GM12878 (cell line): ENCODE measurements around the gene MTO1. TPM values are rescaled to one million over a fixed set of nuclear protein-coding genes. Genes with fewer than 3 reads are reported as not detected.

ENCODE experiments used
- ATAC-seq: fragments of 200-7000 bp; cut with Tn5 transposase; 3 replicates; pipeline ENCODE4 v1.9.1; 2020; ENCODE audit warnings: mild to moderate bottlenecking, moderate library complexity
- BruUV-seq: library from RNA; stranded (reverse); fragments of 400-500 nt; replicated peaks from 2 replicates; lab custom pipeline; 2021; lab: Mats Ljungman, UMichigan
- CTCF ChIA-PET: fragments of 300-600 bp; sonication (Branson Sonifier 250); formaldehyde crosslinking; extraction: SDS; loops from one replicate; lab custom pipeline; 2021; ENCODE audit warnings: inconsistent platforms; lab: Yijun Ruan, JAX
- POLR2A ChIA-PET: fragments of 350-600 bp; formaldehyde crosslinking; extraction: SDS; loops from one replicate; lab custom pipeline; 2021; ENCODE audit warnings: inconsistent platforms; lab: Charles Lee
- RAD21 ChIA-PET: fragments of 300-600 bp; sonication (Branson Sonifier 250); formaldehyde crosslinking; loops from one replicate; lab custom pipeline; 2023; ENCODE audit warnings: antibody characterized with exemption; ENCODE audit not compliant: unreplicated experiment; lab: Charles Lee
- SMC1A ChIA-PET: fragments of 300-600 bp; sonication (Branson Sonifier 250); formaldehyde crosslinking; loops from one replicate; lab custom pipeline; 2023; ENCODE audit not compliant: unreplicated experiment, uncharacterized antibody; lab: Charles Lee
- DNase-seq: peaks from one replicate; pipeline ENCODE4 v3.0.0-alpha.2; 2011; ENCODE audit warnings: low read depth, low spot score
- FAIRE-seq: peaks from 3 replicates; lab custom pipeline; 2011; peaks lifted over from hg19 to GRCh38; lab: Jason Lieb, UNC
- H2AFZ ChIP-seq: 2 replicates; pipeline ENCODE4 v1.6.0; 2011; ENCODE audit warnings: low read depth, low read length, control low read depth; ENCODE audit not compliant: control insufficient read depth
- H3K27ac ChIP-seq: 2 replicates; pipeline ENCODE4 v1.5.1; 2011; ENCODE audit warnings: control low read depth; ENCODE audit not compliant: control insufficient read depth, insufficient read depth
- H3K27me3 ChIP-seq, 2 experiments: replicated peaks in 1 of 2; 2 replicates each; pipeline versions ENCODE4 v1.6.0 to v1.6.1; 2011; ENCODE audit warnings: low read length in 1 of 2; ENCODE audit not compliant: control insufficient read depth in 2 of 2, insufficient read depth in 2 of 2
- H3K36me3 ChIP-seq, 2 experiments: 2 replicates each; pipeline ENCODE4 v1.5.1; 2011; ENCODE audit warnings: low read length in 1 of 2; ENCODE audit not compliant: control insufficient read depth in 2 of 2, insufficient read depth in 2 of 2
- H3K4me1 ChIP-seq: 2 replicates; pipeline ENCODE4 v1.6.1; 2011; ENCODE audit warnings: mild to moderate bottlenecking, low read length, moderate library complexity, mixed read lengths; ENCODE audit not compliant: control insufficient read depth, insufficient read depth
- H3K4me2 ChIP-seq: 2 replicates; pipeline ENCODE4 v1.6.0; 2011; ENCODE audit warnings: control low read depth; ENCODE audit not compliant: control insufficient read depth, insufficient read depth
- H3K4me3 ChIP-seq: fragments of 200-600 bp; sonication (generic); 2 replicates; pipeline ENCODE4 v1.5.1; 2016
- H3K79me2 ChIP-seq: 2 replicates; pipeline ENCODE4 v1.6.0; 2011; ENCODE audit warnings: low read length; ENCODE audit not compliant: control insufficient read depth, insufficient read depth
- H3K9ac ChIP-seq: 2 replicates; pipeline ENCODE4 v1.8.0; 2011; ENCODE audit warnings: low read length, control low read depth, mixed read lengths; ENCODE audit not compliant: control insufficient read depth, insufficient read depth
- H3K9me3 ChIP-seq: replicated peaks from 3 replicates; pipeline ENCODE4 v1.5.1; 2011; ENCODE audit warnings: mild to moderate bottlenecking, low read length; ENCODE audit not compliant: control insufficient read depth, insufficient read depth
- H4K20me1 ChIP-seq: 2 replicates; pipeline ENCODE4 v1.6.0; 2011; ENCODE audit not compliant: control insufficient read depth, insufficient read depth
- MTA2 ChIP-seq: fragments of 450-650 bp; IDR thresholded peaks from 2 replicates; pipeline ENCODE4 v1.6.1; 2016; ENCODE audit warnings: low read depth, mild to moderate bottlenecking, moderate library complexity
- RAD21 ChIP-seq: IDR thresholded peaks from 2 replicates; pipeline ENCODE4 v1.6.1; 2011; ENCODE audit warnings: mild to moderate bottlenecking, low read depth, low read length, moderate library complexity; ENCODE audit not compliant: insufficient read depth
- WGBS: methylation state at CpG from one replicate; pipeline ENCODE4 v1.1.6; 2016; ENCODE audit warnings: low lambda C conversion rate; ENCODE audit not compliant: insufficient replicate concordance, insufficient coverage; ENCODE audit errors: missing lambda C conversion rate; 5-methylcytosine and 5-hydroxymethylcytosine counted together
- in situ Hi-C: fragments of 300-500 bp; cut with MboI; formaldehyde crosslinking; loops from 9 replicates; pipeline ENCODE4 v1.14.3; 2018; ENCODE audit warnings: mixed read lengths
- intact Hi-C: fragments of 100-400 bp; cut with micrococcal nuclease; formaldehyde crosslinking; loops from one replicate; pipeline ENCODE4 v1.14.2; 2022; ENCODE audit not compliant: unreplicated experiment
- polyA plus RNA-seq, 11 experiments: library from polyadenylated mRNA; depleted of rRNA in 4 of 11; unstranded in 6 of 11; stranded (reverse) in 5 of 11; fragments of >200 nt; fragmentation: Nextera tagmentation in 4 of 11; fragmentation: Illumina TruSeq in 1 of 11; extraction: Ambion mirVana in 4 of 11; extraction: Trizol in 1 of 11; gene quantifications; 1 replicate in 1 of 11; 2 replicates in 10 of 11; pipeline versions ENCODE4 v1.2.1 to v1.2.3, GENCODE V29; 2011 to 2016; ENCODE audit warnings: inconsistent platforms in 2 of 11, missing spikeins in 2 of 11, low read depth in 1 of 11
- total RNA-seq, 4 experiments: library from RNA; depleted of rRNA in 3 of 4; stranded (reverse); fragments of >200 nt in 3 of 4; fragmentation: Illumina TruSeq in 1 of 4; extraction: Trizol in 1 of 4; gene quantifications; 2 replicates each; pipeline versions ENCODE4 v1.2.1 to v1.2.3, GENCODE V29; 2013 to 2021
- TF ChIP-seq, protein P1 (sequence below): fragments of 450-650 bp; formaldehyde crosslinking; IDR thresholded peaks from 2 replicates; pipeline ENCODE4 v1.4.0; 2022; ENCODE audit warnings: mild to moderate bottlenecking, moderate library complexity
- TF ChIP-seq, protein P2 (sequence below): fragments of 450-650 bp; IDR thresholded peaks from 2 replicates; pipeline ENCODE4 v1.6.1; 2016; ENCODE audit warnings: mild to moderate bottlenecking

Gene MTO1
- total and polyA plus RNA-seq, 10 of the 15 experiments (the other 5 are each of a cell fraction or from before 2014, with no cell fraction given) = 24.8 to 53.6 (median 33.1) TPM

DNA sequence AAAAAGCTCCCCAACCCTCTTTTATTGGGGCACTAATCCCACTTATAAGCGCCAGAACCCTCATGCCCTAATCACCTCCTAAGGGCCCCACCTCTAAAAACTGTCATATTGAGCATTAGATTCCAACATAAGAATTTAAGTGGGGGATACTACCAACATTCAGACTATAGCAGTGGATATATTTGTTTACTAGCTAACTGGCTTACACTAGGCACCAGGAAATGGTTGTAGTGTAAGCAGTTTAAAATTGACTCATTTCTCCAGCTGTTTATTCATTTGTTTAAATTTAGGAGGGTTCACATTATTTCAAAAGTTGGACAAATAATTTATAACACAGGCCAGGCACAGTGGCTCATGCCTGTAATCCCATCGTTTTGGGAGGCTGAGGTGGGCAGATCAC, 22.9 kb downstream of the MTO1 start:
- Histone ChIP-seq H2AFZ (no peak overlapping the region), H3K9ac (no peak overlapping the region), H3K9me3 (no peaks in the 10 kb centered on the region; the same call in 2 of the 3 replicates)
- no peak for FAIRE-seq
- in situ Hi-C loops = no loop called here
- TF ChIP-seq, protein P1, sequence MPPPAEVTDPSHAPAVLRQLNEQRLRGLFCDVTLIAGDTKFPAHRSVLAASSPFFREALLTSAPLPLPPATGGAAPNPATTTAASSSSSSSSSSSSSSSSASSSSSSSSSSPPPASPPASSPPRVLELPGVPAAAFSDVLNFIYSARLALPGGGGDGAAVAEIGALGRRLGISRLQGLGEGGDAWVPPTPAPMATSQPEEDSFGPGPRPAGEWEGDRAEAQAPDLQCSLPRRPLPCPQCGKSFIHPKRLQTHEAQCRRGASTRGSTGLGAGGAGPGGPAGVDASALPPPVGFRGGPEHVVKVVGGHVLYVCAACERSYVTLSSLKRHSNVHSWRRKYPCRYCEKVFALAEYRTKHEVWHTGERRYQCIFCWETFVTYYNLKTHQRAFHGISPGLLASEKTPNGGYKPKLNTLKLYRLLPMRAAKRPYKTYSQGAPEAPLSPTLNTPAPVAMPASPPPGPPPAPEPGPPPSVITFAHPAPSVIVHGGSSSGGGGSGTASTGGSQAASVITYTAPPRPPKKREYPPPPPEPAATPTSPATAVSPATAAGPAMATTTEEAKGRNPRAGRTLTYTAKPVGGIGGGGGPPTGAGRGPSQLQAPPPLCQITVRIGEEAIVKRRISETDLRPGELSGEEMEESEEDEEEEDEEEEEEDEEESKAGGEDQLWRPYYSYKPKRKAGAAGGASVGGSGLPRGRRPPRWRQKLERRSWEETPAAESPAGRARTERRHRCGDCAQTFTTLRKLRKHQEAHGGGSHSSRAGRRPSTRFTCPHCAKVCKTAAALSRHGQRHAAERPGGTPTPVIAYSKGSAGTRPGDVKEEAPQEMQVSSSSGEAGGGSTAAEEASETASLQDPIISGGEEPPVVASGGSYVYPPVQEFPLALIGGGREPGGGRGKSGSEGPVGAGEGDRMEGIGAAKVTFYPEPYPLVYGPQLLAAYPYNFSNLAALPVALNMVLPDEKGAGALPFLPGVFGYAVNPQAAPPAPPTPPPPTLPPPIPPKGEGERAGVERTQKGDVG (CRISPR knock-in tag) = no peak
- TF ChIP-seq RAD21 = no peak
- TF ChIP-seq, protein P2, sequence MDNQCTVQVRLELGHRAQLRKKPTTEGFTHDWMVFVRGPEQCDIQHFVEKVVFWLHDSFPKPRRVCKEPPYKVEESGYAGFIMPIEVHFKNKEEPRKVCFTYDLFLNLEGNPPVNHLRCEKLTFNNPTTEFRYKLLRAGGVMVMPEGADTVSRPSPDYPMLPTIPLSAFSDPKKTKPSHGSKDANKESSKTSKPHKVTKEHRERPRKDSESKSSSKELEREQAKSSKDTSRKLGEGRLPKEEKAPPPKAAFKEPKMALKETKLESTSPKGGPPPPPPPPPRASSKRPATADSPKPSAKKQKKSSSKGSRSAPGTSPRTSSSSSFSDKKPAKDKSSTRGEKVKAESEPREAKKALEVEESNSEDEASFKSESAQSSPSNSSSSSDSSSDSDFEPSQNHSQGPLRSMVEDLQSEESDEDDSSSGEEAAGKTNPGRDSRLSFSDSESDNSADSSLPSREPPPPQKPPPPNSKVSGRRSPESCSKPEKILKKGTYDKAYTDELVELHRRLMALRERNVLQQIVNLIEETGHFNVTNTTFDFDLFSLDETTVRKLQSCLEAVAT = no peak
- no peak for TF ChIP-seq MTA2
- TF ChIP-seq, all 136 proteins: peak for 0
- H3K4me1 ChIP-seq = no peaks in the 10 kb centered on the region
- no peak overlapping the region for H3K4me2 ChIP-seq
- DNase-seq (no peak), ATAC-seq (no peak)
- RAD21 ChIA-PET = no interaction called here
- intact Hi-C loops = no loop called here
- H3K4me3 ChIP-seq = no peak overlapping the region
- no peaks in the 10 kb centered on the region for H3K27me3 ChIP-seq
- POLR2A ChIA-PET = interaction anchor here (0.5 to 1.2 kb wide), 2 partner anchors 10 to 32 kb away, joined by 3 to 6 read pairs; no protein-coding TSS in a partner anchor
- H3K27ac ChIP-seq = no peak overlapping the region
- H3K79me2 ChIP-seq = no peaks in the 10 kb centered on the region
- WGBS = 81% methylated on average over 2 of the region's 2 CpGs
- no peaks in the 10 kb centered on the region for H4K20me1 ChIP-seq
- BruUV-seq = no TSS peak
- peaks cover 17 to 31% of the 10 kb centered on the region in 2 experiments for H3K36me3 ChIP-seq
- CTCF ChIA-PET = interaction anchor here (0.8 kb wide), 1 partner anchor 31 kb away, joined by 3 read pairs; no protein-coding TSS in a partner anchor
- SMC1A ChIA-PET = interaction anchor here (0.9 to 1.3 kb wide), 2 partner anchors 12 to 16 kb away, joined by 3 read pairs; no protein-coding TSS in a partner anchor
